ENCODE measurements around the gene GOT2. TPM values are rescaled to one million over a fixed set of nuclear protein-coding genes. Genes with fewer than 3 reads are reported as not detected.

GOT2 gene
- total and polyA plus RNA-seq, 2 of the 8 experiments (the other 6 are each of a cell fraction or from before 2014, with no cell fraction given): 62.9 to 223 TPM

DNA sequence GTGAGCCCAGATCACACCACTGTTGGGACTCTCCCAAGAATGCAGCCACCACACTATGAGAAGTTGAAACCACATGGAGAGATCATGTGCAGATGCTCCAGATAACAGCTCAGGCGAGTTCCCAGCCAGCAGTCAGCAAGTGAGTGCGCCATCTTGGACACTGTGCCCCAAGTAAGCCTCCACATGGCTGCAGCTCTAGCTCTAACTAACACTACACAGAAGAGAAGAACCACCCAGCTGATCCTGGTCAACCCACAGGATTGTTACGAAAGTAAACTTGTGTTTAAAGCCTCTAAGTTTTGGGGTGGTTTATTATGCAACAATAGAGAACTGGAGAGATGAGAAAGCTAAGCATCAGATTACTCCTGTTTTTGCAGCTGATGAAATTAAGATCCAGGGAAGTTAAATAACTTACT lies 75.3 kb downstream of the GOT2 start (continued):
- no peak for TF ChIP-seq EP300 (IDR thresholded peaks at IDR 0.05; ENCODE audit: borderline replicate concordance in 1 of 2, low read depth in 2 of 2, low read length in 2 of 2)
- TF ChIP-seq BRCA1 (IDR thresholded peaks at IDR 0.05; ENCODE audit: low read depth, low read length): no peak
- no peak for TF ChIP-seq FOSL1 (IDR thresholded peaks at IDR 0.05; ENCODE audit: insufficient read depth, low read depth, low read length)

Small RNA genes within 50 kb of the gene (small RNA-seq; reads per million reads assigned to genes)
- not detected for gene RN7SL143P (ENCODE audit: insufficient read depth)
- gene RNU6-1155P (ENCODE audit: insufficient read depth): not detected

Other genes starting within 250 kb of the GOT2 start
- gene NDRG4, start 234.2 kb downstream of the GOT2 start, total RNA-seq (2021; fragmentation: NEBNext Ultra II Directional; extraction: Animal tissue kit (Norgen Biotek cat#: 25700)): 18.9 and 20.8 TPM in 2 replicates
- 30.9 and 45.7 TPM in 2 replicates for gene NDRG4, start 234.2 kb downstream of the GOT2 start, polyA plus RNA-seq (2011; rRNA removed)
- gene SETD6, start 218.8 kb downstream of the GOT2 start, total RNA-seq (2021; fragmentation: NEBNext Ultra II Directional; extraction: Animal tissue kit (Norgen Biotek cat#: 25700)): 37.0 and 40.5 TPM in 2 replicates
- gene SETD6, start 218.8 kb downstream of the GOT2 start, polyA plus RNA-seq (2011; rRNA removed): 25.3 and 34.1 TPM in 2 replicates
- 306 and 309 TPM in 2 replicates for gene CNOT1, start 104.5 kb downstream of the GOT2 start, total RNA-seq (2021; fragmentation: NEBNext Ultra II Directional; extraction: Animal tissue kit (Norgen Biotek cat#: 25700))
- 198 and 319 TPM in 2 replicates for gene CNOT1, start 104.5 kb downstream of the GOT2 start, polyA plus RNA-seq (2011; rRNA removed)
- gene SLC38A7, start 49.5 kb downstream of the GOT2 start, total RNA-seq (2021; fragmentation: NEBNext Ultra II Directional; extraction: Animal tissue kit (Norgen Biotek cat#: 25700)): 26.7 and 29.6 TPM in 2 replicates
- 25.4 and 28.0 TPM in 2 replicates for gene SLC38A7, start 49.5 kb downstream of the GOT2 start, polyA plus RNA-seq (2011; rRNA removed)